Osteocyte (in vitro differentiated cells): ENCODE results near the gene RICTOR. TPM values are rescaled to one million over a fixed set of nuclear protein-coding genes. Genes with fewer than 3 reads are reported as not detected.

Source experiments
- DNase-seq: peaks from one replicate; pipeline ENCODE4 v3.0.0; 2021; ENCODE audit warnings: mixed read lengths; ENCODE audit not compliant: unreplicated experiment; ENCODE audit errors: extremely low spot score
- H3K27ac Mint-ChIP-seq: one replicate; pipeline ENCODE4 v1.8.0; 2021; ENCODE audit warnings: mild to moderate bottlenecking, mixed read lengths; ENCODE audit not compliant: unreplicated experiment
- H3K27me3 Mint-ChIP-seq: one replicate; pipeline ENCODE4 v1.8.0; 2021; ENCODE audit warnings: mixed read lengths; ENCODE audit not compliant: unreplicated experiment
- H3K36me3 Mint-ChIP-seq: one replicate; pipeline ENCODE4 v1.8.0; 2021; ENCODE audit warnings: mixed read lengths; ENCODE audit not compliant: unreplicated experiment
- H3K4me1 Mint-ChIP-seq: one replicate; pipeline ENCODE4 v1.8.0; 2021; ENCODE audit warnings: mixed read lengths; ENCODE audit not compliant: unreplicated experiment
- H3K4me3 Mint-ChIP-seq: one replicate; pipeline ENCODE4 v1.8.0; 2021; ENCODE audit warnings: mild to moderate bottlenecking, moderate library complexity, mixed read lengths; ENCODE audit not compliant: unreplicated experiment
- H3K9me3 Mint-ChIP-seq: one replicate; pipeline ENCODE4 v1.8.0; 2021; ENCODE audit warnings: mixed read lengths; ENCODE audit not compliant: unreplicated experiment
- CTCF ChIP-seq: fragments of 200-600 bp; sonication (generic); IDR thresholded peaks from 2 replicates; pipeline ENCODE4 v1.5.0; 2021; ENCODE audit warnings: antibody characterized with exemption, mild to moderate bottlenecking, moderate library complexity
- total RNA-seq: library from RNA; stranded (reverse); gene quantifications from 2 replicates; pipeline ENCODE4 v1.2.1, GENCODE V29; 2021

Gene RICTOR
- total RNA-seq, 1 donor from 2014 or later: 31.2 TPM

GRCh38 chr5:38938973-38939372 is 135.2 kb downstream of the RICTOR start:
- H3K36me3 Mint-ChIP-seq: peaks cover 39% of the 10 kb centered on the region
- H3K4me1 Mint-ChIP-seq: peaks cover 13% of the 10 kb centered on the region
- no peak for TF ChIP-seq CTCF
- H3K4me3 Mint-ChIP-seq: no peak overlapping the region
- H3K27ac Mint-ChIP-seq: peak overlapping the region; percentile 64
- no peaks in the 10 kb centered on the region for H3K9me3 Mint-ChIP-seq
- H3K27me3 Mint-ChIP-seq: no peaks in the 10 kb centered on the region
- DNase-seq: no peak

- H3K9me3 Mint-ChIP-seq: no peaks in the 10 kb centered on the region
- no peak for DNase-seq
- TF ChIP-seq CTCF: no peak
Observed at GRCh38 chr5:38938424-38938823, 135.8 kb downstream of the RICTOR start.

GRCh38 chr5:38936269-38936668 is 137.9 kb downstream of the RICTOR start:
- Mint-ChIP-seq H3K4me3 (no peak overlapping the region), H3K27me3 (no peaks in the 10 kb centered on the region), H3K27ac (no peak overlapping the region), H3K4me1 (peaks cover 13% of the 10 kb centered on the region), H3K36me3 (peaks cover 45% of the 10 kb centered on the region), H3K9me3 (no peaks in the 10 kb centered on the region)
- DNase-seq: no peak
- no peak for TF ChIP-seq CTCF

More at GRCh38 chr5:38938424-38938823, 135.8 kb downstream of the RICTOR start:
- H3K4me3 Mint-ChIP-seq: no peak overlapping the region
- peak overlapping the region; percentile 64 for H3K27ac Mint-ChIP-seq
- peaks cover 13% of the 10 kb centered on the region for H3K4me1 Mint-ChIP-seq
- H3K27me3 Mint-ChIP-seq: no peaks in the 10 kb centered on the region
- peaks cover 41% of the 10 kb centered on the region for H3K36me3 Mint-ChIP-seq

- H3K4me3 Mint-ChIP-seq: no peak overlapping the region
- TF ChIP-seq CTCF: no peak
- H3K27ac Mint-ChIP-seq: no peak overlapping the region
- H3K36me3 Mint-ChIP-seq: peaks cover 47% of the 10 kb centered on the region
- no peaks in the 10 kb centered on the region for H3K27me3 Mint-ChIP-seq
- no peak for DNase-seq
- H3K4me1 Mint-ChIP-seq: peaks cover 13% of the 10 kb centered on the region
- H3K9me3 Mint-ChIP-seq: no peaks in the 10 kb centered on the region
Observed at GRCh38 chr5:38935437-38935836, 138.8 kb downstream of the RICTOR start.

- H3K36me3 Mint-ChIP-seq: peaks cover 54% of the 10 kb centered on the region
- H3K9me3 Mint-ChIP-seq: no peaks in the 10 kb centered on the region
- no peak for TF ChIP-seq CTCF
- H3K27ac Mint-ChIP-seq: no peak overlapping the region
- H3K27me3 Mint-ChIP-seq: no peaks in the 10 kb centered on the region
- H3K4me1 Mint-ChIP-seq: peaks cover 5% of the 10 kb centered on the region
- no peak overlapping the region for H3K4me3 Mint-ChIP-seq
- no peak for DNase-seq
Observed at GRCh38 chr5:38932854-38933408, 141.3 kb downstream of the RICTOR start.
